ENCODE data around the gene PROP1. TPM values are rescaled to one million over a fixed set of nuclear protein-coding genes. Genes with fewer than 3 reads are reported as not detected.
A peak's percentile ranks its signal among the peaks of the same experiment; 100 is the strongest.
"Not testable (repeated sequence)": the region's sequence is repeated elsewhere in the genome, so short reads cannot be mapped to it uniquely, and the experiment has no call there.

Gene PROP1
- polyA plus RNA-seq, 3 donors: not detected

DNA sequence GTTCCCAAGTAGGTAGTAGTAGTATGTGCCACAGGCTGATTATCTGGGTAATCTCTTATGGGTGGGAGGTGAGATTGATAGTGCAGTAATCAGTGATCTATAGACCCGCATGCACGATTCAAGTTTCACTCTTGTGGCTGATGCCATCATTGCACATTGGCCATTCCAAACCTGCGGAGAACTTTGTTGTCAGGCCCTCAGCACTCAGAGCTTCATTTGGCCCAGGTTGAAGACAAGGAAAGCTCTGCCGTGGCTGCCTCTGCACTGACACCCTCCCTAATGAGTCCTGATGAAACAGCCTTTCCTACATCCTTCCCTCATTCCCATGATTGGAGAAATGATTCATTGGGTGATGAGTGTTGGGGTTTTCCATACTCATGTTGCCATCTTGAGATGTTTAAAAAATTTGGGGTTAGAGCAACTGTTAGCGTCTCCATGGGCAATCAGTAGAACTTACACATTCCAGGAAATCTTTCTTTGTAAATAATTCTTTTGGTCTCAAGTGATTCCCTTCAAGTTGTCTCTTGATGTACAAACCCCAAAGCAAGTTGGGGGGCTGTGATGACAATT lies 22.9 kb downstream of the PROP1 start:
- H3K79me2 ChIP-seq (ENCODE audit: insufficient read depth, low read length): no peaks in the 10 kb centered on the region
- Mint-ChIP-seq H3K4me1 (no peaks in the 10 kb centered on the region), H3K4me3 (no peak overlapping the region), H3K36me3 (no peaks in the 10 kb centered on the region), H3K27ac (no peak overlapping the region), H3K27me3 (ENCODE audit: low read depth in 3 of 3) (peaks cover 13 to 36% (median 19%) of the 10 kb centered on the region in 3 donors), H3K9me3 (peaks cover 0 to 2% (median 0%) of the 10 kb centered on the region in 7 donors)
- H3K36me3 ChIP-seq (replicated peaks in 1 of 2; ENCODE audit: control insufficient read depth in 1 of 2, insufficient read depth in 2 of 2, low read length in 2 of 2): no peaks in the 10 kb centered on the region
- H3K4me1 ChIP-seq (ENCODE audit: control insufficient read depth in 1 of 2, insufficient read depth in 2 of 2, low read length in 2 of 2): no peaks in the 10 kb centered on the region
- no peak overlapping the region for H2AFZ ChIP-seq (ENCODE audit: insufficient read depth, low read depth, low read length, poor library complexity, severe bottlenecking)
- H3K27ac ChIP-seq (ENCODE audit: low read depth in 1 of 2, low read length in 2 of 2): no peak overlapping the region
- WGBS (ENCODE audit: insufficient coverage): 100% methylated on average over 3 of the region's 5 CpGs
- TF ChIP-seq, protein P1, sequence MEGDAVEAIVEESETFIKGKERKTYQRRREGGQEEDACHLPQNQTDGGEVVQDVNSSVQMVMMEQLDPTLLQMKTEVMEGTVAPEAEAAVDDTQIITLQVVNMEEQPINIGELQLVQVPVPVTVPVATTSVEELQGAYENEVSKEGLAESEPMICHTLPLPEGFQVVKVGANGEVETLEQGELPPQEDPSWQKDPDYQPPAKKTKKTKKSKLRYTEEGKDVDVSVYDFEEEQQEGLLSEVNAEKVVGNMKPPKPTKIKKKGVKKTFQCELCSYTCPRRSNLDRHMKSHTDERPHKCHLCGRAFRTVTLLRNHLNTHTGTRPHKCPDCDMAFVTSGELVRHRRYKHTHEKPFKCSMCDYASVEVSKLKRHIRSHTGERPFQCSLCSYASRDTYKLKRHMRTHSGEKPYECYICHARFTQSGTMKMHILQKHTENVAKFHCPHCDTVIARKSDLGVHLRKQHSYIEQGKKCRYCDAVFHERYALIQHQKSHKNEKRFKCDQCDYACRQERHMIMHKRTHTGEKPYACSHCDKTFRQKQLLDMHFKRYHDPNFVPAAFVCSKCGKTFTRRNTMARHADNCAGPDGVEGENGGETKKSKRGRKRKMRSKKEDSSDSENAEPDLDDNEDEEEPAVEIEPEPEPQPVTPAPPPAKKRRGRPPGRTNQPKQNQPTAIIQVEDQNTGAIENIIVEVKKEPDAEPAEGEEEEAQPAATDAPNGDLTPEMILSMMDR (IDR thresholded peaks at IDR 0.05): no peak
- intact Hi-C loops (cut with micrococcal nuclease): no loop called here
- no peak overlapping the region for H3K4me3 ChIP-seq (replicated peaks in 1 of 3; ENCODE audit: low read depth in 2 of 3, low read length in 3 of 3)
- no peak overlapping the region for H3K4me2 ChIP-seq (replicated peaks; ENCODE audit: extremely low read depth, low read length, poor library complexity, severe bottlenecking)
- no peaks in the 10 kb centered on the region for H4K20me1 ChIP-seq (ENCODE audit: insufficient read depth, low read length)
- DNase-seq: no peak
- no peaks in the 10 kb centered on the region for H3K9me3 ChIP-seq (replicated peaks in 1 of 2; ENCODE audit: control insufficient read depth in 1 of 2, insufficient read depth in 1 of 2, low read length in 2 of 2)
- no peak overlapping the region for H3K9ac ChIP-seq (ENCODE audit: insufficient read depth, low read length, poor library complexity, severe bottlenecking)
- peaks cover 2 to 3% of the 10 kb centered on the region in 2 donors for H3K27me3 ChIP-seq (ENCODE audit: control insufficient read depth in 2 of 2, insufficient read depth in 2 of 2, low read length in 2 of 2)

DNA sequence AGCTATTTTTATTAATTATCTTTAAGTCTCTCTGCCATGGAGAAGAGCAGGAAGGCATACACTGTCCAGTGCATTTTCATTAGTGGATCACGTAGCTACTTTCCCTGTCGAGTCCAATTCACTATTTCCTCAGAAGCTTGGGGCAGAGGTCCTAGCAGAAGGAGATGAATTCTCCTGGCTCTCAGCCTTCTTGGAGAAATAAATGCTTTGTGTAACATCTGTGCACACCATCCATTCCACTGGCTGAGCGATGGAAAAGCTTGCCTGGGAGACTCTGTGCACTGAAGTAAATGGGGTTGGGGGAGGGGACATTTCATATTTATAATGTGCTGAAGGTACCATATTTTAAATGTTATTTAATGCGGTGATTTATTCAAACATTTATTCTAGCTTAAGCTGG lies 23.4 kb downstream of the PROP1 start:
- peaks cover 0 to 2% (median 0%) of the 10 kb centered on the region in 7 donors for H3K9me3 Mint-ChIP-seq

DNA sequence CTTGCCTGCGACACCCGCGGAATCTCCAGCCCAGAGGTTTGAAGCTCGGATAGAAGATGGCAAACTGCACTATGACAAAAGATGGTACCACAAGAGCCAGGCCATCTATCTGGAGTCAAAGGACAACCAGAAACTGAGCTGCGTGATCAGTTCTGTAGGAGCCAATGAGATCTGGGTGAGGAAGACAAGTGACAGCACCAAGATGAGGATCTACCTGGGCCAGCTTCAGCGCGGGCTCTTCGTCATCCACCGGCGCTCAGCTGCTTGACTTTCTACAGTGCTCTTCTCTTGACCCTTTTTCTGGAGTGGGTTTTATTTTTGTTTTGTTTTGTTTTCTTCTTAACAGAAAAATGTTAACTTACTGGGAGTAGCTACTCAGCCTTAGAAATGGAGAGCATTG lies 24.0 kb downstream of the PROP1 start:
- peaks cover 13 to 39% (median 17%) of the 10 kb centered on the region in 3 donors for H3K27me3 Mint-ChIP-seq (ENCODE audit: low read depth in 3 of 3)
- H3K27ac Mint-ChIP-seq; H3K9me3 ChIP-seq (replicated peaks in 1 of 2; ENCODE audit: control insufficient read depth in 1 of 2, insufficient read depth in 1 of 2, low read length in 2 of 2); H3K9me3 Mint-ChIP-seq; DNase-seq; H3K36me3 Mint-ChIP-seq; H3K4me3 Mint-ChIP-seq; H3K36me3 ChIP-seq (replicated peaks in 1 of 2; ENCODE audit: control insufficient read depth in 1 of 2, insufficient read depth in 2 of 2, low read length in 2 of 2); H3K27ac ChIP-seq (ENCODE audit: low read depth in 1 of 2, low read length in 2 of 2); H3K9ac ChIP-seq (ENCODE audit: insufficient read depth, low read length, poor library complexity, severe bottlenecking); H3K27me3 ChIP-seq (ENCODE audit: control insufficient read depth in 2 of 2, insufficient read depth in 2 of 2, low read length in 2 of 2); H3K4me2 ChIP-seq (replicated peaks; ENCODE audit: extremely low read depth, low read length, poor library complexity, severe bottlenecking); H3K4me1 Mint-ChIP-seq; H3K4me3 ChIP-seq (replicated peaks in 1 of 3; ENCODE audit: low read depth in 2 of 3, low read length in 3 of 3); H3K79me2 ChIP-seq (ENCODE audit: insufficient read depth, low read length); H4K20me1 ChIP-seq (ENCODE audit: insufficient read depth, low read length); H3K4me1 ChIP-seq (ENCODE audit: control insufficient read depth in 1 of 2, insufficient read depth in 2 of 2, low read length in 2 of 2); intact Hi-C loops (cut with micrococcal nuclease); H2AFZ ChIP-seq (ENCODE audit: insufficient read depth, low read depth, low read length, poor library complexity, severe bottlenecking): not testable (repeated sequence)
- 95% methylated on average over 5 of the region's 10 CpGs for WGBS (ENCODE audit: insufficient coverage)

More for the DNA sequence above, 23.4 kb downstream of the PROP1 start:
- no peak for DNase-seq
- 100% methylated on average over 1 of the region's 4 CpGs for WGBS (ENCODE audit: insufficient coverage)
- Histone ChIP-seq H3K27ac (ENCODE audit: low read depth in 1 of 2, low read length in 2 of 2) (no peak overlapping the region), H3K4me3 (replicated peaks in 1 of 3; ENCODE audit: low read depth in 2 of 3, low read length in 3 of 3) (no peak overlapping the region), H3K4me2 (replicated peaks; ENCODE audit: extremely low read depth, low read length, poor library complexity, severe bottlenecking) (no peak overlapping the region), H3K27me3 (ENCODE audit: control insufficient read depth in 2 of 2, insufficient read depth in 2 of 2, low read length in 2 of 2) (peaks cover 2 to 3% of the 10 kb centered on the region in 2 donors), H2AFZ (ENCODE audit: insufficient read depth, low read depth, low read length, poor library complexity, severe bottlenecking) (no peak overlapping the region), H3K36me3 (replicated peaks in 1 of 2; ENCODE audit: control insufficient read depth in 1 of 2, insufficient read depth in 2 of 2, low read length in 2 of 2) (no peaks in the 10 kb centered on the region), H4K20me1 (ENCODE audit: insufficient read depth, low read length) (no peaks in the 10 kb centered on the region), H3K9me3 (replicated peaks in 1 of 2; ENCODE audit: control insufficient read depth in 1 of 2, insufficient read depth in 1 of 2, low read length in 2 of 2) (no peaks in the 10 kb centered on the region), H3K79me2 (ENCODE audit: insufficient read depth, low read length) (no peaks in the 10 kb centered on the region), H3K9ac (ENCODE audit: insufficient read depth, low read length, poor library complexity, severe bottlenecking) (no peak overlapping the region), H3K4me1 (ENCODE audit: control insufficient read depth in 1 of 2, insufficient read depth in 2 of 2, low read length in 2 of 2) (no peaks in the 10 kb centered on the region)
- intact Hi-C loops (cut with micrococcal nuclease): no loop called here
- TF ChIP-seq, protein P1 (IDR thresholded peaks at IDR 0.05): no peak
- Mint-ChIP-seq H3K36me3 (no peaks in the 10 kb centered on the region), H3K27ac (no peak overlapping the region), H3K27me3 (ENCODE audit: low read depth in 3 of 3) (peaks cover 13 to 39% (median 17%) of the 10 kb centered on the region in 3 donors), H3K4me3 (peak overlapping the region in 1 of 2 donors; percentile 23), H3K4me1 (no peaks in the 10 kb centered on the region)

Data from CD14-positive monocyte (primary cell).